Small intestine (tissue), 7 donors: ENCODE results near the gene TMEM263. TPM values are rescaled to one million over a fixed set of nuclear protein-coding genes. Genes with fewer than 3 reads are reported as not detected.

Source experiments
- DNase-seq, 2 donors: peaks; one replicate each; pipeline versions ENCODE4 v3.0.0 to v3.0.0-alpha.2; 2013
- FAIRE-seq: peaks from 2 replicates; lab custom pipeline; 2012; peaks lifted over from hg19 to GRCh38; lab: Jason Lieb, UNC
- H3K27ac ChIP-seq, 3 donors: one replicate each; pipeline ENCODE4 v1.5.1; 2013; ENCODE audit warnings: low read length in 2 of 3, mild to moderate bottlenecking in 2 of 3, control low read depth in 1 of 3, inconsistent platforms in 1 of 3, low read depth in 1 of 3, moderate library complexity in 1 of 3
- H3K27me3 ChIP-seq, 3 donors: one replicate each; pipeline ENCODE4 v1.6.1; 2013; ENCODE audit warnings: low read length in 3 of 3, inconsistent platforms in 1 of 3; ENCODE audit not compliant: control insufficient read depth in 3 of 3, insufficient read depth in 3 of 3
- H3K36me3 ChIP-seq, 3 donors: one replicate each; pipeline ENCODE4 v1.6.1; 2013; ENCODE audit warnings: low read length in 3 of 3, inconsistent platforms in 1 of 3, low read depth in 1 of 3, mild to moderate bottlenecking in 1 of 3, moderate library complexity in 1 of 3; ENCODE audit not compliant: control insufficient read depth in 3 of 3, insufficient read depth in 2 of 3
- H3K4me1 ChIP-seq, 3 donors: one replicate each; pipeline ENCODE4 v1.6.1; 2013; ENCODE audit warnings: low read length in 2 of 3, inconsistent platforms in 1 of 3, low read depth in 1 of 3, mild to moderate bottlenecking in 1 of 3, moderate library complexity in 1 of 3; ENCODE audit not compliant: control insufficient read depth in 3 of 3, insufficient read depth in 2 of 3
- H3K4me3 ChIP-seq, 3 donors: one replicate each; pipeline ENCODE4 v1.5.1; 2013; ENCODE audit warnings: low read length in 3 of 3, control low read depth in 1 of 3, inconsistent platforms in 1 of 3, low read depth in 1 of 3, mild to moderate bottlenecking in 1 of 3, moderate library complexity in 1 of 3
- H3K9me3 ChIP-seq, 2 donors: one replicate each; pipeline ENCODE4 v1.6.1; 2013; ENCODE audit warnings: low read depth in 1 of 2, low read length in 1 of 2; ENCODE audit not compliant: control insufficient read depth in 2 of 2, insufficient read depth in 1 of 2
- WGBS, 3 donors: extraction: QIAGEN DNeasy Blood & Tissue Kit; methylation state at CpG; one replicate each; pipeline ENCODE4 v1.1.7; 2013; 5-methylcytosine and 5-hydroxymethylcytosine counted together
- polyA plus RNA-seq, 4 donors: library from polyadenylated mRNA; stranded (reverse) in 3 of 4; unstranded in 1 of 4; fragments of 200-250 nt in 3 of 4; fragments of 120-200 nt in 1 of 4; gene quantifications; one replicate each; pipeline versions ENCODE4 v1.2.1 to v1.2.3, GENCODE V29; 2013
- donor health status: healthy with polysubstance abuse.
- donor health status: control.
- donor health status: control.
- donor health status: Bipolar disorder and iron deficiency.
- donor health status: healthy.

TMEM263 gene
- polyA plus RNA-seq, 4 donors, result 12.7 to 41.0 (median 20.5) TPM

GRCh38 chr12:106954462-106955376, 988 bp upstream of the TMEM263 start:
- Histone ChIP-seq H3K4me1 (peaks cover 0 to 7% (median 0%) of the 10 kb centered on the region in 3 donors), H3K4me3 (peak overlapping the region; percentile 63 to 98 (median 95)), H3K36me3 (peaks cover 0 to 3% (median 0%) of the 10 kb centered on the region in 3 donors), H3K9me3 (no peaks in the 10 kb centered on the region), H3K27me3 (no peaks in the 10 kb centered on the region), H3K27ac (peak overlapping the region; percentile 69 to 99 (median 98))
- DNase-seq, result peak; percentile 24 to 30
- 16 to 37% (median 27%) methylated on average over 36 of the region's 36 CpGs for WGBS, 3 donors
- FAIRE-seq, result no peak

- peaks cover 0 to 7% (median 0%) of the 10 kb centered on the region in 3 donors for H3K4me1 ChIP-seq
- FAIRE-seq (no peak), DNase-seq (no peak)
- H3K27ac ChIP-seq, result peak overlapping the region; percentile 91 to 99 (median 98)
- H3K9me3 ChIP-seq, result no peaks in the 10 kb centered on the region
- H3K27me3 ChIP-seq, result no peaks in the 10 kb centered on the region
- WGBS, 3 donors, result 0% methylated on average over 28 to 34 of the region's 34 CpGs
- peak overlapping the region; percentile 63 to 98 (median 95) for H3K4me3 ChIP-seq
- peaks cover 0 to 5% (median 0%) of the 10 kb centered on the region in 3 donors for H3K36me3 ChIP-seq
Measured at GRCh38 chr12:106956048-106956578, 406 bp downstream of the TMEM263 start.

GRCh38 chr12:106957583-106957982, 1.9 kb downstream of the TMEM263 start:
- no peak overlapping the region for H3K27ac ChIP-seq
- FAIRE-seq, result no peak
- peak overlapping the region in 2 of 3 donors; percentile 24 to 63 for H3K4me3 ChIP-seq
- peaks cover 0 to 5% (median 0%) of the 10 kb centered on the region in 3 donors for H3K36me3 ChIP-seq
- H3K9me3 ChIP-seq, result no peaks in the 10 kb centered on the region
- H3K27me3 ChIP-seq, result no peaks in the 10 kb centered on the region
- 8 to 20% (median 9%) methylated on average over 1 of the region's 1 CpG for WGBS, 3 donors
- H3K4me1 ChIP-seq, result peaks cover 0 to 7% (median 0%) of the 10 kb centered on the region in 3 donors
- DNase-seq, result no peak

GRCh38 chr12:106960443-106960842, 4.7 kb downstream of the TMEM263 start:
- WGBS, 3 donors, result 75 to 81% (median 78%) methylated on average over 3 of the region's 3 CpGs
- H3K27me3 ChIP-seq, result no peaks in the 10 kb centered on the region
- no peak overlapping the region for H3K27ac ChIP-seq
- no peak overlapping the region for H3K4me3 ChIP-seq
- H3K36me3 ChIP-seq, result peaks cover 0 to 9% (median 0%) of the 10 kb centered on the region in 3 donors
- peaks cover 0 to 4% (median 0%) of the 10 kb centered on the region in 3 donors for H3K4me1 ChIP-seq
- DNase-seq, result no peak
- FAIRE-seq, result no peak
- H3K9me3 ChIP-seq, result no peaks in the 10 kb centered on the region

- H3K36me3 ChIP-seq, result peaks cover 0 to 11% (median 2%) of the 10 kb centered on the region in 3 donors
- H3K9me3 ChIP-seq, result no peaks in the 10 kb centered on the region
- H3K27me3 ChIP-seq, result no peaks in the 10 kb centered on the region
- 86 to 94% (median 94%) methylated on average over 3 of the region's 3 CpGs for WGBS, 3 donors
- no peak overlapping the region for H3K27ac ChIP-seq
- peaks cover 0 to 4% (median 0%) of the 10 kb centered on the region in 3 donors for H3K4me1 ChIP-seq
- FAIRE-seq, result no peak
- DNase-seq, result no peak
- no peak overlapping the region for H3K4me3 ChIP-seq
Measured at GRCh38 chr12:106962286-106962685, 6.6 kb downstream of the TMEM263 start.

- no peaks in the 10 kb centered on the region for H3K9me3 ChIP-seq
- H3K27ac ChIP-seq, result no peak overlapping the region
- no peak overlapping the region for H3K4me3 ChIP-seq
- H3K27me3 ChIP-seq, result no peaks in the 10 kb centered on the region
- FAIRE-seq (no peak), DNase-seq (no peak)
- 84 to 92% (median 91%) methylated on average over 2 of the region's 2 CpGs for WGBS, 3 donors
- peaks cover 0 to 10% (median 5%) of the 10 kb centered on the region in 3 donors for H3K36me3 ChIP-seq
- H3K4me1 ChIP-seq, result no peaks in the 10 kb centered on the region
Measured at GRCh38 chr12:106964526-106964925, 8.8 kb downstream of the TMEM263 start.

GRCh38 chr12:106971065-106971464, 15.4 kb downstream of the TMEM263 start:
- Histone ChIP-seq H3K27me3 (no peaks in the 10 kb centered on the region), H3K4me3 (no peak overlapping the region), H3K36me3 (peaks cover 0 to 8% (median 7%) of the 10 kb centered on the region in 3 donors), H3K4me1 (peaks cover 4 to 17% (median 14%) of the 10 kb centered on the region in 3 donors), H3K9me3 (no peaks in the 10 kb centered on the region), H3K27ac (no peak overlapping the region)
- DNase-seq, result no peak
- 98% methylated on average over 2 of the region's 2 CpGs for WGBS, 3 donors
- no peak for FAIRE-seq

GRCh38 chr12:106973545-106973944, 17.8 kb downstream of the TMEM263 start:
- H3K4me3 ChIP-seq, result no peak overlapping the region
- no peaks in the 10 kb centered on the region for H3K9me3 ChIP-seq
- H3K27me3 ChIP-seq, result no peaks in the 10 kb centered on the region
- peaks cover 4 to 25% (median 14%) of the 10 kb centered on the region in 3 donors for H3K4me1 ChIP-seq
- H3K36me3 ChIP-seq, result peaks cover 0 to 5% (median 4%) of the 10 kb centered on the region in 3 donors
- DNase-seq (no peak), FAIRE-seq (no peak)
- no peak overlapping the region for H3K27ac ChIP-seq
